ENCODE data around the gene TMUB2. TPM values are rescaled to one million over a fixed set of nuclear protein-coding genes. Genes with fewer than 3 reads are reported as not detected.
A peak's percentile ranks its signal among the peaks of the same experiment; 100 is the strongest.

TMUB2 gene
- total and polyA plus RNA-seq, 2 of the 13 experiments (the other 11 are each of a cell fraction or from before 2014, with no cell fraction given), result 26.9 to 50.8 TPM

DNA sequence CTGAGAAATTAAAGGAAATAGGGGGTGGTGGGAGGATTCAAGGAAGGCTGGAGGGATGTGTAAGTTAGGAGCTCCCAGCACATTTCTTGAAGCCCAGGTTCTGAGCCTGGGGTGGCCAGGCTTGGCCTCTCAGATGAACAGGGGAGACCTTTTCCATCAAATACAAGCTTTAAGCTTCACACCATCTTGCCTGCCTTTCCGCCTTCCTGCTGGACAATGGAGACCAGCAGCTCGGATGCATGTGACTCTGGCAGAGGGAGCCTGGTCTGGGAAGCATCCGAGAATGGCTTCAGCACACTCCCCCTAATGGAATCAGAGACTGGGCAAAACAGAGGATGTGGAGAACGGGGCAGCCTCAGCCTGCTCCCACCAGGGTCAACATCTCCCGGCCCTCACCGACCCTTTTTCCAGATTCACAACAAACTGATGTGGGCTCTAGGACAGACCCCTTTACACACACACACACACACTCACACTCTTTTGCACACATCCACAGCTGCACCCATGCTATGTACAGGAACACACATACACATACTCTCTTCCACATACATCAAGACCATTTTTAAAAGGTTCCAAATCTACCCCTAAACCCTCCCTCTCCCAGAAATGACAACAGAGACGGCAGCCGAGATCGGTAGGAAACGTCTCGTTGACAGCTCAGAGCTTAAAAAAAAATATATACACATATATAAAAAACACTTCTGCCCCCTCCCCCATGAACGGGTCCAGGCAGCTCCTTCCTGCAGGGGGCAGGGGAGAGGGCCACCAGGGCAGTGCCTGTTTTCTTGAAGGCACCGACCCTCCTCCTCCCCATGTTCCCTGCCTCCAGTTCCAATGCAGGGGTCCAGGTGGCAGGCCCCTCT lies 19.4 kb downstream of the TMUB2 start:
- intact Hi-C loops (cut with micrococcal nuclease; ENCODE audit: unreplicated experiment), result no loop called here
- in situ Hi-C loops (cut with HindIII; ENCODE audit: extremely low pct_ligation_motif_present, low pct_unique_long_range_greater_than_20kb), result no loop called here
- CTCF ChIA-PET (ENCODE audit: low intra/inter-chr PET ratio, low total read pairs), result no interaction called here
- no peaks in the 10 kb centered on the region for H3K79me2 ChIP-seq (ENCODE audit: insufficient read depth, low read length)
- no TSS peak for BruUV-seq (replicated peaks)
- no peak overlapping the region for H3K27ac ChIP-seq (ENCODE audit: extremely low read length, insufficient read depth, low read length)
- H3K4me3 ChIP-seq (replicated peaks in 1 of 3; ENCODE audit: insufficient read depth in 1 of 3, low read depth in 2 of 3, low read length in 3 of 3), result no peak overlapping the region
- no peak for FAIRE-seq
- no peaks in the 10 kb centered on the region for H3K9me3 ChIP-seq (ENCODE audit: low read length)
- H2AFZ ChIP-seq (ENCODE audit: low read length), result no peak overlapping the region
- WGBS (ENCODE audit: low lambda C conversion rate), result 83% methylated on average over 13 of the region's 13 CpGs
- H3K36me3 ChIP-seq (replicated peaks in 1 of 2; ENCODE audit: control insufficient read depth in 1 of 2, insufficient read depth in 2 of 2, low read length in 2 of 2), result peaks cover 18 to 39% of the 10 kb centered on the region in 2 experiments
- DNase-seq (ENCODE audit: low spot score), result no peak
- POLR2A ChIA-PET, result interaction anchor here (1.2 to 2.1 kb wide), 5 partner anchors 11 to 68 kb away, joined by 3 to 9 read pairs (median 4); partner anchors contain the start of gene TMUB2
- H4K20me1 ChIP-seq (ENCODE audit: insufficient read depth, low read length), result no peaks in the 10 kb centered on the region
- no peaks in the 10 kb centered on the region for H3K27me3 ChIP-seq (ENCODE audit: control insufficient read depth in 1 of 2, insufficient read depth in 2 of 2, low read length in 2 of 2)
- TF ChIP-seq RBM22 (optimal IDR thresholded peaks at IDR 0.05; ENCODE audit: low read length) (peak; percentile 86), JDP2 (CRISPR knock-in tag; IDR thresholded peaks at IDR 0.05; ENCODE audit: borderline replicate concordance) (no peak), POLR2A (IDR thresholded peaks at IDR 0.05; ENCODE audit: insufficient read depth in 1 of 2, low read depth in 2 of 2, low read length in 2 of 2) (peak; percentile 9 to 16; a peak in 1 of 4 replicates), SRY (CRISPR knock-in tag; IDR thresholded peaks at IDR 0.05) (no peak), ZNF446 (CRISPR knock-in tag; IDR thresholded peaks at IDR 0.05) (no peak), POLR2AphosphoS5 (IDR thresholded peaks at IDR 0.05; ENCODE audit: low read depth, low read length) (peak; percentile 42), MTF1 (CRISPR knock-in tag; IDR thresholded peaks at IDR 0.05) (no peak), ZNF589 (CRISPR knock-in tag; conservative IDR thresholded peaks at IDR 0.05) (no peak), ZNF773 (CRISPR knock-in tag; IDR thresholded peaks at IDR 0.05; ENCODE audit: borderline replicate concordance) (no peak)
- TF ChIP-seq, protein P1, sequence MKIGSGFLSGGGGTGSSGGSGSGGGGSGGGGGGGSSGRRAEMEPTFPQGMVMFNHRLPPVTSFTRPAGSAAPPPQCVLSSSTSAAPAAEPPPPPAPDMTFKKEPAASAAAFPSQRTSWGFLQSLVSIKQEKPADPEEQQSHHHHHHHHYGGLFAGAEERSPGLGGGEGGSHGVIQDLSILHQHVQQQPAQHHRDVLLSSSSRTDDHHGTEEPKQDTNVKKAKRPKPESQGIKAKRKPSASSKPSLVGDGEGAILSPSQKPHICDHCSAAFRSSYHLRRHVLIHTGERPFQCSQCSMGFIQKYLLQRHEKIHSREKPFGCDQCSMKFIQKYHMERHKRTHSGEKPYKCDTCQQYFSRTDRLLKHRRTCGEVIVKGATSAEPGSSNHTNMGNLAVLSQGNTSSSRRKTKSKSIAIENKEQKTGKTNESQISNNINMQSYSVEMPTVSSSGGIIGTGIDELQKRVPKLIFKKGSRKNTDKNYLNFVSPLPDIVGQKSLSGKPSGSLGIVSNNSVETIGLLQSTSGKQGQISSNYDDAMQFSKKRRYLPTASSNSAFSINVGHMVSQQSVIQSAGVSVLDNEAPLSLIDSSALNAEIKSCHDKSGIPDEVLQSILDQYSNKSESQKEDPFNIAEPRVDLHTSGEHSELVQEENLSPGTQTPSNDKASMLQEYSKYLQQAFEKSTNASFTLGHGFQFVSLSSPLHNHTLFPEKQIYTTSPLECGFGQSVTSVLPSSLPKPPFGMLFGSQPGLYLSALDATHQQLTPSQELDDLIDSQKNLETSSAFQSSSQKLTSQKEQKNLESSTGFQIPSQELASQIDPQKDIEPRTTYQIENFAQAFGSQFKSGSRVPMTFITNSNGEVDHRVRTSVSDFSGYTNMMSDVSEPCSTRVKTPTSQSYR (CRISPR knock-in tag; IDR thresholded peaks at IDR 0.05; ENCODE audit: borderline replicate concordance), result peak; percentile 51; the same call in 1 of the 2 replicates
- H3K9ac ChIP-seq (ENCODE audit: insufficient read depth, low read depth, low read length), result no peak overlapping the region
- H3K4me1 ChIP-seq (ENCODE audit: insufficient read depth, low read length), result peaks cover 23% of the 10 kb centered on the region
- ATAC-seq, result 0 out of 3 replicates have a peak, but pooled peaks have one; percentile 3
- no peak overlapping the region for H3K4me2 ChIP-seq (ENCODE audit: low read depth, low read length)

Measured in HepG2 (cell line).